Stimulated activated CD8-positive, alpha-beta memory T cell treated with anti-CD3 and anti-CD28 coated beads, Interleukin-4, amount 100 ng/mL, for 48 hours (primary cell): ENCODE measurements around the gene CDC42BPB.
"Not testable (repeated sequence)": the region's sequence is repeated elsewhere in the genome, so short reads cannot be mapped to it uniquely, and the experiment has no call there.

Experiments used
- DNase-seq: peaks from one replicate; pipeline ENCODE4 v3.0.0-alpha.2; 2020

CDC42BPB gene

DNA sequence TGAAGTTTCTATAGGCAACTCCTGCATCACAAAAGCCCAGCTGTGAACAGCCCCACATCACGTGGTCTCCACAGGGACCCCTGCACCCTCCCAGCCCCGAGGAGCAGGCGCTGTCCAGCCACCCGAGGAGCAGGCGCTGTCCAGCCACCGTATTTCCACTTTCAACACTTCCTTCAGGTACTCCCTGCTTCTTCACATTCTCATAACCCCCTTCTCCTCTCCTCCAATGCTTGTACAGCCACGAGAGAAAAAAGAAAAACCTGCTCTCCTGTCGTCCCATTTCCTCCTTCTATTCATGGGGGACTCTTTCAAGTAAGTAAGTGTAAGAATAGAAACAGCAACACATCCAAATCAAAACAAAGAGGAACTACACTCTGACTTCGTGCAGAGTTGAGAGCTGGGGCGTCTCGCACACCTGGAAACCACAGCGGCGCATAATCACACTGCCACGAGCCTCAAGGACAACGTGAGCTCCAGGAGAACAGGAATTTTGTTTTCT lies 11.9 kb downstream of the CDC42BPB start:
- DNase-seq: no peak

DNA sequence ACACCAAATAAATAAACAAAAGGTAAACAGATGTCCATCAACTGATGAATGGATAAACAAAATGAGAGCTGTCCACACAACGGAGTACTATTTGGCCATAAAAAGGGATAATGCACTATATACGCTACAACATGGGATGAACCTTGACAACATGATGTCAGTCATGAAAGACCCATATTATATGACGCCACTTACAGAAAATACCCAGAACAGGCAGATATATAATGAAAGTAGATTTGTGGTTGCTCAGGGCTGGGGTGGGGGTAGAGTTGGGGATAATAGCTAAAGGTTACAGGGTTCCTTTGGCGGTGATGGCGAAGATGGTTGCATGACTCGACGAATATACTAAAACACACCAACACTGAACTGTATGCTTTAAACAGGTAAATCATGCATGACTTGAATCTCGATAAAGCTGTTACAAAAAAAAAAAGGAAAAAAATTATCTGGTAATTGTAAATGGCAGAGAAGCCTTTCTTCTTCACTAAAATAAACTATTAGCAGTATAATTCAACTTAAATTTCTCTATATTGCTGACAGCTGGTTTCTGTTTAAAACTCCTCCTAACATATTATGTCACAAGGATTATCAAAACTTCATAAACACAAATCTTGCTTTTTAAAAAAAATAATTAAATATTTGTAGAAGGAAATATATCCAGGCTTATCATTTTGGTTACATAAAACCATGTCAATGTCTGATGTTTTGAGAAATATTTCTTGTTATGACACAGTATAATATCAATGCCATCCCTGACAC lies 13.9 kb downstream of the CDC42BPB start:
- no peak for DNase-seq

DNA sequence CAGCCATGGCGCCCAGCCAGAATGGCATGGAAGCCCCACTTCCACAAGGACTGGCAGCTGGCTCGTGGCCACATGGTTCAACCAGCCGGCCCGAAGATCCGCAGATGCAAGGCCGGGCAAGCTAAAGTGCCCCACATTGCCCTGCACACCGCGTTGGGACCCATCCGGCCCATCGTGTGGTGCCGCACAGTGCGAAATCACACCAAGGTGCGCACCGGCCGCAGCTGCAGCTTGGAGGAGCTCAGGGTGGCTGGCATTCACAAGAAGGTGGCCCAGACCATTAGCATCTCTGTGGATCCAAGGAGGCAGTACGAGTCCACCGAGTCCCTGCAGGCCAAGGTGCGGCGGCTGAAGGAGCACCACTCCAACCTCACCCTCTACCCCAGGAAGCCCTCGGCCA lies 15.9 kb downstream of the CDC42BPB start:
- no peak for DNase-seq

DNA sequence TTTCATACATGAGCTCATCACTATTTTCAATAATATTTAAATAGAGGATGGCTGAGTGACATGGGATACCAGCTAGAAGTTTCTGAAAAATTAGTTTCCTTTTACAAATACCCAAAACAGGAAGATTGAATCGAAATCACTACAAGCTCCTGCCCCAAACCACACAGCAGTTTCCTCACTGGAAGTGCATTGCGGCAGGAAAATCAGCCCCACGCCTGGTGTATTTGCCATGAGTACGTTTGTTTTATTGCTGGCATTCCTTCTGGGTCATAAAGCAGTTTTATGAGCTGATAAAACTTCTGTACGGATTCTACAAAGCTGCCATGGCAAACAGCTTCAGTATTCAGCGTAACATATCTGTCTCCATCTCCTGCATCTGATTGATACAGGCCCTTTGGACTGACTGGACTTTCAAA lies 23.7 kb downstream of the CDC42BPB start:
- DNase-seq: no peak

DNA sequence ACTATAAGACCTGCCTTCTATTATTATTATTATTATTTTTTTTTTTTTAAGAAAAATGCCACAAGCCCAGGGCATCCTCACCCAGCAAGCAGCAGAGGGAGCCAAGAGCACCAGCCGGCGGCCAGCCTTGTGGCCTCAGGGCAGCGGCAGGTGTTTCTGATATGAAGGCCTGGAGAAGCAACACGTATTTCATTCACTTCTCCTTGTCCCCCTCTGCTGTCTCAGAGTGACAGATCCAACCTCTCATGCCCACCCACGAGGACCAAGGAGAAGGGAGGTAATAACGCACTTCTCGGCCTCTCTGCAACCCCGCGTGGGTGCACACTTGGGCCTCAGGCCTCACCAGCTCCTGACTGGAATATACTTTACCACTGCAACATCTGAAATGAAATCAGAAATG lies 25.4 kb downstream of the CDC42BPB start:
- no peak for DNase-seq

DNA sequence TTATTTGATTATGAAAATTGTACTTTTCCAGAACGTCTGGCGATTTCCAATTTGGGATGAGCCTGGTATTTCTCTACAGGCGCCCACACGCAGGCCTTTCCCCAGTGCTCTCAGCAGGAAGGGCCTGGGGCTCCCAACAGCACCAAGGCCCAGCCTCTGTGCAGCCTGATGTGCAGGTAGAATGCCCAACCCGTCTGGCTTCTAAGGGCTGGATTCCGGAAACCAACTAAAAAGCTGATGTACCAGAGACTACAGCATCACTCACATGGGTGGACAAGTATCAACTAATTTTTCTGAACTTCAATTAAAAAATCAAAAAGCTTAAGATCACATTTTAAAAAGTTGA lies 25.8 kb downstream of the CDC42BPB start:
- DNase-seq: no peak

DNA sequence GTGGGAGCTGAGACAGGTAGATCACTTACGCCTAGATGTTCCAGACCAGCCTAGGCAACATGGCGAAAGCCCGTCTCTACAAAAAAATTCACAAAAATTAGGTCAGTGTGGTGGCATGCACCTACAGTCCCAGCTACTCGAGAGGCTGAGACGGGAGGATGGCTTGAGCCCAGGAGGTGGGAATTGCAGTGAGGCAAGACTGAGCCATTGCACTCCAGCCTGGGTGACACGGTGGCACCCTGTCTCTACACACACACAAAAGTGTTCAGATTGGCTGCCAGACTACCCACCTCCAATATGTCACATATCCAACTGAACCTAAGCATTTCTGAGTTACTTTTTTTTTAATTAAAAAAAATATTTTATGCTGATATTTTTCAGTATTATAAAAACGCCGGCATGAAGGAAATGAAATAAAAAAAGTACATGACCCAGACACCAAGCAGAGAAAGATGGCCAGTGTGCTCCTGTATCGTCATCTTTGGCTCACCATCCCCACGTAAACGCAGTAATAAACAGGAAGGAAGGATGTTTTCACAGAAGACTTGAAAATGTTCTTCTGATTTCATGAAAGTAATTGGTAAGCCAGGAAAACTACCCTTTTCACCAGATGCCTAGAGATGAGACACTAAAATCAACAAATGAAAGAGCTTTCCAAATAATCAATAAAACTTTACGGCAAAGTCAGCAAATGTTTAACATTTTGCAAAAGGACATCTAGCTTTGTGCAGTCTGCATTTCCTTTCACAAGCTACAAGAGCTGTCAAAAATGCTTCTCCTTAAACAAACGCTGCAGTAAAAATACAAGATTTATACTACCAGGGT lies 26.4 kb downstream of the CDC42BPB start:
- DNase-seq: no peak

DNA sequence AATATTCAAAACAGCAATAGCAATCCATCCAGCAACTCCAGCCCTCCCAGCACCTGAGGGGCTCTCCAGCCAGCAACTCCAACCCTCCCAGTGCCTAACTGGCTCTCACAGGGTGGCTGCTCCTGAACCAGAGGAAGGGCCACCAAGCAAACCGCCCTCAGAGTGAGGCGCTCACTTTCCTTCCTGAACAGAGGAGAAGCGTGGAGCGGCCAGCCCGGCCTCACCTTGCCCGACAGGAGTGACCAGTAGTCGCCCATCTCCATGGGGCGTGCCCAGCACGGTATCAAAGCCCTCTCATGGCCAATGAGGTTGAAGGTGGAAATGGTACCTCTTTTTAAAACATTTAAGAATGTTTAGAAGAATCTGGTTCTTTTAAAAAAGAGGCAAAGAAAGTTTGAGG lies 27.4 kb downstream of the CDC42BPB start:
- no peak for DNase-seq

DNA sequence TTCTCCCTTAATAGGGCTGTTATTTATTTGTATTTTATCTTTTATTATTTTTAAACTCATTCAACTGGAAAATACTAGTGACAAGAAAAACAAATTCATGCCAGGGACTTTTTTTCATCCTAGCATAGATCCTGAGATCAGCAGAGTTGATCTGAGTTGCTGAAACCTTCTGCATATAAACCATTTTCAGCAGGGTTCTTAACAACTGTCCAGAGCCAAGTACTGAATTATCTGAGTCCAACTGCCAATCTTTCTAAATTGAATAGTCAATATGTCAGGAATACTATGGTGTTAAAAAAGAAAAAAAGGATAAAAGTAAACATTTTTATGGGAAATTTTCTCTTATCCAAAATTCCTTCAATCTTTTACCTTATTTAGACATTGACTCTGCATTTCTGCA lies 28.6 kb downstream of the CDC42BPB start:
- no peak for DNase-seq

DNA sequence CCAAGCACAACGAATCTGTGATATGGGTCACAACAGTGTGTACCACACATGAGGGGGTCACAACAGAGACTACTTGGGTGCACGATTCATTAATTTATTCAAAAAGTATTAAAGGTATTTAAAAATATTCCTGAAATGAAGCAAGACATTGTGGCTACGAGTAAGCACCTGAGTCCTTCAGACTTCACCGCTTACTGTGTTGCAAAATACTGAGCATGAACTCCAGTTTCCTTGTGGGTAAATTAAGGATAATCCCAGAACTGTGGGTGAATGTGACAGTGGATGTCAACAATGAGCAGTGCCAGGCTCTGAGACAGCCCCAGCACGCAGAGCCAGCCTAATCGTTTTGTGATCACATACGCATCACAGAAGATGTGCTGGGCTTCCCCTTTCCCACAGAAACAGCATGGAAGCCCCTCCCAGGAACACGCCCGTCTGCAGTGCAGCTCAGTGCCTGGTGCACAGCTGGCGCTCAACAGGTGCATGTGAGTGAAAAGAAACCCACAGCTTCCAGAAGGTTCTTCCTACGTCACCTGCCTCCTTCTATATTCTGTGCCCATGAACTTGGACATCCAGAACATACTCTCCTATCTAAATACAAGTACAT lies 29.1 kb downstream of the CDC42BPB start:
- no peak for DNase-seq

DNA sequence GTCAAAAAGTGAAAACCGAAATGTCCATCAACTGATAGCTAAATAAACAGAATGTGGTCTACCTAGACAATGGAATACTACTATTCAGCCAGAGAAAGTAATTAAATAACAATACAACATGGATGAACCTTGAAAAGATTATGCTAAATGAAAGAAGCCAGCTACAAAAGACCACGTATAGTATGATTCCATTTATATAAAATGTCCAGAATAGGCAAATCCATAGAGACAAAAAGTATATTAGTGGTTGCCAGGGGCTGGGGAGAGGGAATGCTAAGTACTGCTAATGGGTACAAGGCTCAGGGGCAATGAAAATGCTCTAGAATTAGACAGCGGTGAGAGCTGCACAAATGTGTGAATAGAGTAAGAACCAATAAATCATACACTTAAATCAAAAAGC lies 29.9 kb downstream of the CDC42BPB start:
- DNase-seq: no peak

DNA sequence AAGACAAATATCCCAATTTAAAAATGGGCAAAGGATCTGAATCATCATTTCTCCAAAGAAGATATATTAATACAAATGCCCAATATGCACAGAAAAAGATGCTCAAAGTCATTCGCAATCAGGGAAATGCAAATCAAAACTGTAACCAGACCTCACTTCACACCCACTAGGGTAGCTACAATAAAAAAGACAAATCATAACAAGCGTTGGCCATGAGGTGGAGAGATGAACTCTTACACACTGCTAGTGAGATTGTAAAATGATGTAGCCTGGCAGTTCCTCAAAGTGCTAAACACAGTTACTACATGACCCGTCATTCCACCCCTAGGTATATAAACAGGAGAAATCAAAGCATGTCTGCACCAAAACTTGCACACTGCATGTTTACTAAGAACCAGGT lies 30.4 kb downstream of the CDC42BPB start:
- no peak for DNase-seq

DNA sequence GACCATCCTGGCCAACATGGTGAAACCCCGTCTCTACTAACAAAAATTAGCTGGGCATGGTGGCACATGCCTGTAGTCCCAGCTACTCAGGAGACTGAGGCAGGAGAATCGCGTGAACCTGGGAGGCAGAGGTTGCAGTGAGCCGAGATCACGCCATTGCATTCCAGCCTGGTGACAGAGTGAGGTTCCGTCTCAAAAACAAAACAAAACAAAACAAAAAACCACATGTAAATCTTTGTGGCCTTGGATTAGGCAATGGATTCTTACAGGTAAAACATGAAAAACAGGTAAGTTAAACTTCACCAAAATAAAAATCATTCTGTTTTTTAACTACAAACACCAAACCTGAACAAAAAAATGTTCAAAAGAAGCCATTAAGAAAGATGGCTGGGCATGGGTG lies 31.2 kb downstream of the CDC42BPB start:
- DNase-seq: not testable (repeated sequence)

DNA sequence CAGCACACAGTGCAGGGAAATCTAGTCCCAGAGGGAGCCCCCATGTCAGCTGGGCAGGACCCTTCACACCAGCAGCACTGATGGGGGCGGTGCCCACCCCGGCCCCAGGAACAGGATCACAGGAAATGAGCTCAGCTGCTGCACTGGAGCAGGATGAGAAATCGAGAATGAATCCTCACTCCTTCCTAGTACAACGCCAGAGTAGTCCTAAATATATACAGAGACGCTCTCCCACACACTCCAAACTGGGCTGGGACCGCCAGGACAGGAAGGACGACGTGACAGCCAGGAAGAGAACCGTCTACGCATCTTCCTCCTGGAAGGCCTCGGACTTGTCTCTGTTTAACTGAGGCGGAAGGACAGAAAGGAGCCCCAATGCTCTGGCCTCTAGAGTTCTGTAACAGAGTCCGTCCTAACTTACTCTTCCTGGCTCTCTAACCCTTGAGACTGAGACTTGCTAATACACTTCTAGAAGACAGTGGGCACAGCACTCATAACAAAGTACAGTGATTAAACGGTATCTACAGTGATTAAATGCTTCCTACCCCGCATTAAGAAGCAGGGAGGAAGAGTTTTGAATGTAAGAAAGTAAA lies 33.4 kb downstream of the CDC42BPB start:
- DNase-seq: no peak

DNA sequence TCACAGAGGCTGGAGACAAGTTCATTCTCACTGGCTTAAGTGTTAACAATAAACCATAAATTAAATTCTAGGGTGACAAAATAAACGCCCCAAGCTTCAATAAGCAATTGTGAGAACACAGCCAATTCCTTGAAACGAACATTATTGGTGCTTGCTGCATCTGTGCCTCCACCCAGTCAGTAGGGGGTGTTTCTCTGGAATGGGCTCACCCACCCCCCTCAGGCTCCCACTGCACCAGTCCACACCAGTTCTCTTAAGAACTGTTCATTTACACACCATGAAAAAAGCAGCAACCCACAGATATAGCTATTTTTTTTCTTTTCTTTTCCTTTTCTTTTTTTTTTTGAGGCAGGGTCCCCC lies 34.7 kb downstream of the CDC42BPB start:
- no peak for DNase-seq

DNA sequence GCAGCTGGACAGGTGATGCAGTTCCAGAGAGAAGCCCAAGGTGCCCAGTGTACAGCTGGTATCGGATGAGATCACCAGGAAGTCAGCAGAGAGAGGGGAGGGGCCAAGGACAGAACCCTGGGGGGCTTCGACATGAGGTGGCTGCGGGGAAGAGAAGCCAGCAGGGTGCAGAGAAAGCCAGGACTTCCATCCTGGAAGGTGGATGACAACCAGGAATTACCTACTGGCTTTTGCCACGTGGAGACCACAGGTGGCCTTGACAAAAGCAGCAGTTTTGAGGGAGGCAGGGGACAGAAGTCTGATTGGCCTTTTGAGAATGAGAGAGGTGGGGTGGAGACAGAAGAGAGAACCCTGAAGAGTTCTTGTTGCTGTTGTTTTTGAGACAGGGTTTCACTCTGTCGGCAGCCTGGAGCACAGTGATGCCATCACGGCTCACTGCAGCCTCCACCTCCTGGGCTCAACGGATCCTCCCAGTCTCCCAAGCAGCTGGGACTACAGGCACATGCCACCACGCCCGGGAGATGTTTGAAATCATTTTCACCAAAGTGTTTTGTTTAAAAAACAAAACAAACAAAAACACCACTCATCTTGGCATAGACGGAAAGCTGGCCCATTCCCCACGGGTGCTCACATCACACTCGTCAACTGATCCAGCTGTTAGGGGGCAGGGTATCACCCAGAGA lies 35.2 kb downstream of the CDC42BPB start:
- DNase-seq: no peak

DNA sequence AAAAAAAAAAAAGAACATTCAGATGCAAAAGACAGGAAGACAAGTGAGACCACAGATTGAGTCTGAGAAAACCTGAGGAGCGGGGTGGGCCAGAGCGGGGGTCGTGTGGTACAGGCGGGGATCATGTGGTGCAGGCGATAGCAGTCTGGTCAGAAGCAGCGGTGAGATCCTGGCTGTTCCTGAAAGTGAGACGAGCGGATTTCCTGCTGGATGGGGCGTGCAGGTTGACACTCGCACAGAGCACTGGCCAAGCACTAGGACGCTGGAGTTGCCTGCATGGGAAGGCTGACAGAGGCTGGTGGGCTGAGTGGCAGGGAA lies 35.7 kb downstream of the CDC42BPB start:
- DNase-seq: no peak

DNA sequence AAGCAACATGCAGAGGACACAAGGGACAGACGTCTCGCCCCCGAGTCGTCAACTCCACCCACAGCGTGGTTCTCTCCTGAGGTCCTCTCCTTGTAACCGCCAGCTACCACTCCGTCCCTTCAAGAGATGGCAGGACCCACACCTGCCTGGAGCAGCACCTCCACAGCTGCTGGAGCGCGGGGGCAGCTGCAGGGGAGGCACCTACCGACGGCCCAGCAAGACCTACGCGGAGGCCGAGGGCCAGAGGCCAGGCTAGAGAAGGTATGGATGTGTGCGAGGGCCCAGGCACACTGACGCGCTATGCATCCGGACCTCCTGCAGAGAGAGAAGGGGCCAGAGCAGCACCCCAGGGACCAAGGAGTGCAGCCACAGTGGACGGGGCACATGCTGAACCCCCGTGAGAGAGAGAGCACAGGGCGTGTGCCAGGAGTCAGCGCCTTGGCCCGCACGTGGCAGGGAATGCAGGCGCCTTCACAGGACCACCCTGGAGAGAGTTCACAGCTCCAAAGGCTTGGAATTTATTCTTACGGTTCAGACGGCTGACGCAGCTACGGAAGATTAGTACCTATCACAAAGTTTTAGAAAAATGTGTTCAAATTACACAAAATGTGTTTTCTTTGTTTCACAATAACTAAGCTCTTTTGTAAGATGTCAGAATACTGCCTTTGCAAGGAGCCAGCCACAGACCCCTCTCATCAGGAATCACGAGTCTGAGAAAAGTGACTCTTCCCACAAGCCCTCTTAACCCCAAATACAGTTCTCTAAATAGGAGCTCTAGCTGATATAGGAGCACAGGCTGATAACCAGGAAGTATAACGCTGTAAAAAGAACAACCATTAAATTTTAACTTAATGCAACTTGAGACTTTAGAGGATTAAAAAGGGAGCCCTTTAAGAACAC lies 36.8 kb downstream of the CDC42BPB start:
- no peak for DNase-seq

DNA sequence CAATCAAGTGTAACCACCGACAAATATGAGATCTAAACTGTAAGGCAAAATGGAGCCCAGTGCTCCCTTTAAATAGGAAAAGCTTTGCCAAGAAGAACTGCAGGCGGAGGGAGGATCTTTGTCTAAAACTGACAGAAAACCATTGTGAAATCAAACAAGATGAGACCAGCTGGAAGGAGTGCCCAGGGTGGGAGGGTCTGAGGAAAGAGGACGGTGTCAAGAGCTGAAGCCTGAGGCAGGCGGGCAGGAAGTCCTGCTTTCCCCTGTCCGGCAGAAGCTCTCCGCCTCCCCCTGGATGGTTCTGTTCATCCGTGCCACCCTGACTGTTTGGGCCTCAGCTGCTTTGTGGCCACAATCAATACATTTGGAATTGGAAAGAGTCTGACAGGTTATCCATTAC lies 37.5 kb downstream of the CDC42BPB start:
- DNase-seq: no peak

DNA sequence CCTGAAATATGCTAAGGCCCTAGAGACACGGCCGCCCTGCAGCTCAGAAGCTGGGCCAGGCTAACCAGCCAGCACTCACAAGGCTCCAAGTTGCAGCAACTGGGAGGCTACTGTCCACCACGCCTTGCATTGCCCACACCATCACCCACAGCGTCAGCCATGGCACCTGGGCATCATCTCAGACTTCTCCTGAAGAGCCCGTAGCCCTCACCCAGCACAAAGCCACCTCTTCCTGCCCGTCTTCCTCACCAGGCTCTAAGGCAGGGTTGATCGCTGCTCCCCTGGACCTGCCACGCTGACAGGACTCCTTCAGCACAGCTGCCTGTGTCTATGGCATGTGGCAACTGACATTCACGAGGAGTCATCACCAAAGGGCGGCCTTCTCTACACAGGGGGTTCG lies 38.1 kb downstream of the CDC42BPB start:
- DNase-seq: no peak

DNA sequence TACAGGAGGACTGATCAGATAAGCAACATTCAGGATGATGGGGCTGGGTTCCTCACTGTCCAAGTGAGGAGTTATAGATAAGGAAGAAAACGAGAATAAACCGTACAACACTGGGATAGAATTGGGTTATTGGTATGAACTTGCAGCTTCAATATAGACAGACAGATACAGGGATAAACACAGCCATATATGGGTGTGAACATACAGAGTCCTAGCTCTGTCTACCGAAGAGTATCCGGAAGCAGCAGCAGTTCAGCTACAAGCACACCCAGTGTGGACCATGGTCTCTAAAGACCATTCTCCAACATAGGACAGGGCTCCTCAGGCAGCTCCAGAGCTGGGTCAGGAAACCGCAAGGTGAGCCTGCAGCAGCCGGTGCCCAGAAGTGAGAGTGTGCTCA lies 40.8 kb downstream of the CDC42BPB start:
- DNase-seq: no peak

DNA sequence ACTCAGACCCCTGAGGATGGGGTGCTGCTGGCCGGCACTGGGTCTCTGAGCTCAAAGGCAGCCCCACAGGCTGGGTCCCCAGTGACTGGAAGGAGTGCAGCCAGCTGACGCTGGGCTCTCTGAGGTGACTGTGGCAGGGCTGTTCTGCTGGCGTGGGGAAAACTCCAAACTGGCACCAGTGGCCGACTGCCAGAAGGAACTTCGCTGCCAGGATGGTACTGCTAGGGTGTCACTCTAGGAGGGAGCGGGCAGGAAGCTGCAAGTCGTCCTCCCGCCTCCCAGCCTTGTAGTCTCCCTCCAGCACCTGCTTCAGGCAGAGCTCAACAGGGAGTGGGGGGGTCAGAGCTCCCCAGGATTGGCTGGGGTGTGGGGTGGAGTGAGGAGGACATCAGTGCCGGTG lies 41.3 kb downstream of the CDC42BPB start:
- DNase-seq: no peak
